ENCODE results near the gene DHRSX.
"Not testable (repeated sequence)": the region's sequence is repeated elsewhere in the genome, so short reads cannot be mapped to it uniquely, and the experiment has no call there.

Gene DHRSX

DNA sequence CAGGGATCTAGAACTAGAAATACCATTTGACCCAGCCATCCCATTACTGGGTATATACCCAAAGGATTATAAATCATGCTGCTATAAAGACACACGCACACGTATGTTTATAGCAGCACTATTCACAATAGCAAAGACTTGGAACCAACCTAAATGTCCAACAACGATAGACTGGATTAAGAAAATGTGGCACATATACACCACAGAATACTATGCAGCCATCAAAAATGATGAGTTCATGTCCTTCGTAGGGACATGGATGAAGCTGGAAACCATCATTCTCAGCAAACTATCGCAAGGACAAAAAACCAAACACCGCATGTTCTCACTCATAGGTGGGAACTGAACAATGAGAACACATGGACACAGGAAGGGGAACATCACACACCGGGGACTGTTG is 81.4 kb downstream of the DHRSX start:
- not testable (repeated sequence) for DNase-seq

DNA sequence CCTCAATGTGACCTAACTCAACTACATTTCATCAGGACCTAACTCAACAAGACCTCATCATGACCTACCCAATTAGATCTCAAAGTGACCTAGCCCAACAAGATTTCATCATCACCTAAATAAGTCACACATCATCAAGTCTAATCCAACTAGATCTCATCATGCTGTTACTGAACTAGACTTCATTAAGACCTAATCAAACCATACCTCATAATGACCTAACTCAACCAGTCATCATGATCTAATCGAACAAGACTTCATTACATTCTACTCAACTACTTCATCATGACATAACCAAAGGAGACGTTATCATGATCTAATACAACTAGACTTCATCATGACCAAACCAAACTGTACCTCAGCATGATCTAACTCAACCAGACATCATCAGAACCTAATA is 82.8 kb downstream of the DHRSX start:
- DNase-seq: no peak

DNA sequence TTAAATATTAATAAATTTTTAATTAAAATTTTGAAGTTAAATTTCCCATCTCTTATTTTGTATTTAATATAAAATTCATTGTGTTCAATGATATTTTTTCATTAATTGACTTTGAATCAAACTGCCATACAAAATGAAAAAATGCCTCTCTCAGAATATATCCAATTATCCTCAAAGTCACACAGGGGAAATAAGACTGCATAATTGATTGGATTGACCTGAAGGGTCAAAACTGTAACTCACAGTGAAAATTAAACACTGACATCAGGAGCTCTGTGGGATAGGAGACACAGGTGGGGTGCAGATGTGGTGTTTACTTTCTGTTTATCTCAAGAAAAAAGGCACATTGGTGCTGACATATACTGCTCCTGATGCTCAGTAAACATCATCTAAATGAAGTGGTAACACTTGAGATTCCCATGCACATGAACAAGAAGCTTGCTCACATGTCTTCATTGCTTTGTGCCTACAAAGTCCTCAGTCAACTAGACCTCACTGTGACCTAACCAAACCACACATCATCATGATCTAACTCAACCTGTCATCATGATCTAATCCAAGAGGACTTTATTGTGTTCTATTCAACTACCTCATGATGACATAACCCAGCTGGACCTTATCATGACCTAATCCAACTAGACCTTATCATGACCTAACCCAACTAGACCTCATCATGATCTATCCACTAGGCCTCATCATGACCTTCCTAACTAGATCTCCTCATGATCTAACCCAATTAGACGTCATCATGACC is 83.7 kb downstream of the DHRSX start:
- DNase-seq: no peak

DNA sequence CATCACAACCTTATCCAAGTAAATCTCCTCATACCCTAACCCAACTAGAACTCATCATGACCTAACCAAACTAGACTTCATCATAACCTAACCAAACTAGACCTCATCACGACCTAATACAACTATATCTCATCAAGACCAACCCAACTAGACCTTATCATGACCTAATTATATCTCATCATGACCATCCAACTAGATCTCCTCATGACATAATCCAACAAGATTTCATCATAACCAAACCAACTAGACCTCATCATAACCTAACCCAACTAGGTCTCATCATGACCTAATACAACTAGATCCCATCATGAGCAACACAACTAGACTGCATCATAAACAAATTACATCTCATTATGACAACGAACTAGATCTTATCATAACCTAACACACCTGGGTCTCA is 86.4 kb downstream of the DHRSX start:
- DNase-seq: no peak

DNA sequence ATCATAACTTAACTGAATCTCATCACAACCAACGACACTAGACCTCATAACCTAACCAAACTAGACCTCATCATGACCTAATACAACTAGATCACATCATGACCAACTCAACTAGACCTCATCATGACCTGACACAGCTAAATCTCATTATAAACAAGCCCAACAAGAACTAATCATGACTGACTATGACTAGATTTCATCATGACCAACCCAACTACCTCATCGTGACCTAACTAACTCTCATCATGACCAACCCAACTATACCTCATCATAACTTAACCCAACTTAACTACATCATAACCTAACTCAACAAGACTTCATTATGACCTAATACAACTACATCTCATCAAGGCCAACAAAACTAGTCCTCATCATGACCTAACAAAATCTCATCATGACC is 86.8 kb downstream of the DHRSX start:
- DNase-seq: no peak

DNA sequence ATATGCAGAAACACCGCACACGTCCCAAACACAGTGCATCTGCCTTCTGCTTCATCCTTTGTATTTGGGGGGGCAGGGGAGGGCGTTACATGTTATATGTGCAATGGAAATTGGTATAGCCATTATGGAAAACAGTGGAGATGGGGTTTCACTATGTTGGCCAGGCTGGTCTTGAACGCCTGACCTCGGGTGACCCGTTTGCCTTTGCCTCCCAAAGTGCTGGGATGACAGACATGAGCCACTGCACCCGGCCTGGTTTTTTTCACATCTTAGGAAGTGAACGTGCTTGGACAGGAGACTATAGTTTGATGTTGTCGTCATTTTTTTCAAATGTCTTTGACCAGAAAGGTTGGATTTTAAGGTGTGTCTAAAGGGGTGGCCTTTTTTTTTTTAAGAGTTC is 88.6 kb downstream of the DHRSX start:
- no peak for DNase-seq

DNA sequence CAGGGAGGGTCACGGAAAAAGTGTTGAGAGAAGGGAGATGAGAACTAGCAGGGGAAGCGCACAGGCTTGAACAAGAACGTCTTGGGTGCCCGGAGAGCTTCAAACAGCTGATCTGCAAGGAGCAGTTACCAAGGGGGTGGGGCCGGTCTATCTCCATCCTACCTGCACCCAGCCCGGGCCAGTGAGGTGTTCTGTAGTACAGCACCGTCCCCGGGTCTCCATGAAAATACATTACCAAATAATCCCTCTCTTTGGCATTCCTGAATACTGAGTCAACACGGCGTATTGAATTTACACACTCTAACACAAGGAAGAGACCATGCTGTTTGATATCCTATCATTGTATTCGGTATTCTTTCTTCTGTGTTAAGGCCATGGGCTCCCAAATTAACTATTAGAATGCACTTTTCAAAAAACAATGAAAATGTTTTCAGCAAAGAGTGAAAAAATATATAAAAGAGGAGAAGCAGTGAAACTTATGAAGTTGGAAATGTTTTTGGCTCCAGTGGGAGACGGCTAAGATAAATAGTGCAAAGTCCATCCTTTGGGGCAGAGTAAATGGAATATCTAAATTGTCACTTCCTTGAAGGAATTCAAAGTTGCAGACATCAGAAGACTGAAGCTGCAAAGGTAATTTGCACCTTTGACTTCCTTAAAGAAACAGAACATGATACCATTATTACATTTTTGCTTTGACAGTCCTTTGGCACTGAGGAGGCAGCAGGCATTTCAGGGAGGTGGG is 90.3 kb downstream of the DHRSX start:
- DNase-seq: no peak

DNA sequence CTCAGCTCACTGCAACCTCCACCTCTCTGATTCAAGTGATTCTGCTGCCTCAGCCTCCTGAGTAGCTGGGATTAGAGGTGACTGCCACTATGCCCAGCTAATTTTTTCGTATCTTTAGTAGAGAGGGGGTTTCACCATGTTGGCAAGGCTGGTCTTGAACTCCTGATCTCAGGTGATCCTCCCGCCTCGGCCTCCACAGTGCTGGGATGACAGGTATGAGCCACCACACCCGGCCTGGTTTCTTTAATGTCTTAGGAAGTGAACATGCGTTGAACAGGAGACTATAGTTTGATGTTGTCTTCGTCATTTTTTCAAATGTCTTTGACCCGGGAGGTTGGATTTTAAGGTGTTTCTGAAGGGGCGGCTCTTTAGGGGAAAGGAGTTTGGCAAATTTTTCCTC is 91.0 kb downstream of the DHRSX start:
- DNase-seq: no peak

DNA sequence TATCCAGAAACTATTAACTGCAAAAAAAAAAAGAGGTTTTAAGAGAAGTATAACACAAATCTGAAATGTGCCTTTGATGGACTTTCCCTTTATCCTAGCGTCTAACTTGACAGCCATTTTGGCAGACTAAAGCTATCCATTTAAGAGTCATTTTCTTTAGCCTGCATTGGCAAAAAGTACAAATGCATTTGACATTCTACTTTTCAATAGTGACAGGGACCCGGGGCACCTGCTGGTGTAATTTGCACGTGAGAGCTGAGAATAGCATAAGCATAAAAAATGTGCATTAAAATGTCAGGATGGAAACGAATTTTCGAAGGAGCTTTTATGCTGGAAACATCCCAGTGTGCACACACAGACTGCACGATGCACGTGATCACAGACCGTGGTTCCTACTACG is 91.9 kb downstream of the DHRSX start:
- no peak for DNase-seq

DNA sequence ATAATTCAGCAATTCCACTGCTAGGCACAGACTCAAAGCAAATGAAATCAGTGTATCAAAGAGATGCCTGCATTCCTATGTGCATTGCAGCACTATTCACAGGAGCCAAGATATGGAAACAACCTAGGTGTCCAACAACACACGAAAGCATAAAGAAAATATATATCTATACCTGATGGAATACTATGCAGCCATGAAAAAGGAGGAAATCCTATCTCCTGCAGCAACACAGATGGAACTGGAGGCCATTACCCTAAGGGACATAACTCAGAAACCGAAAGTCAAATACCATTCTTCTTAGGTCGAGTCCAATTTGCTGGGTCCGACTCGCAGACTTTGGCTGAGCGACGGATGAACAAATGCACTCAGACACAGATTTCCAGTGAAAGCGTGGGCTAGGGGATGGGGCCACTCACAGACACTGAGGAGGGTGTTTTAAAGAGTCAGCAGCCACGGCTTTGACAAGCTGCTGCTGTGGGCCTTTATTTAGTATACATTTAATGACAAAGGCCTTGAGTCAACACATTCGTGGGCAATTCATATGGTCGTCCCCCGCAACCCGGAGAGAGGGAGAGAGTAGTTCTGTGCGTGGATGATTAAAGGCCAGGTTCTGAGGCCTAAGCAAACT is 93.8 kb downstream of the DHRSX start:
- no peak for DNase-seq

DNA sequence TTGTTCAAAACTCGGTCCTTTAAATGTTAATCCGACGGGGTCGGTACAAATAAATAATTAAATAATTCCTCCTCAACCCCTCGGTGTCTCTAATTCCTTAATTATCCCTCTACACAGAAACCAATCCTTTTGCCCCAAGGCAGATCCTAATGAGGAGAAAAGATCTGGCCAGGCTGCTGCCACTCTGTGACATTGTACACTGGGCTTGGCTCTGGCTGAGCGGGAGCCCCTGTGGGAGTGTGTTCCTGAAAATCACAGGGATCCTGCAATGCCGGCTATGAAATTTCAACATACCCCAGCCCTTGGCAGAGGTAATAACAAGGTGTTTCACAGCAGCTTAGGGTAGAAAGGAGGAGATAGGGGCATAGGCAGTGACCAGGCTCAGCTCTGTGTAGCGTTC is 96.0 kb downstream of the DHRSX start:
- DNase-seq: no peak

DNA sequence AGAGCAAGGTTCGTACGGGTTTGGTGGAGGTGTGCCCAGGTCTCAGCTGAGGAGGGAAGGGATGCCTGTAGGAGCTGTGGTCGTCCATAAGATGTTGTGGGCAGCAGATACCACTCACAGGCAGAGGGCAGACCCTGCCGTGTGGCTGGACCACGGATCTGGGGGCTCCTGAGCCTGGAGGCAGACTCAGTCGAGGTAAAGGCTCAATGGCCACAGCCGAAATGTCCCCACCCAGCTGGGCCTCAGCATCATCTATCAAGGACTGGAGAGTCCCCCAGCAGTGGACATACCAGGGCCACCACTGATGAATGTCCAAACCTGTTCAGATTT is 98.5 kb downstream of the DHRSX start:
- DNase-seq: no peak

DNA sequence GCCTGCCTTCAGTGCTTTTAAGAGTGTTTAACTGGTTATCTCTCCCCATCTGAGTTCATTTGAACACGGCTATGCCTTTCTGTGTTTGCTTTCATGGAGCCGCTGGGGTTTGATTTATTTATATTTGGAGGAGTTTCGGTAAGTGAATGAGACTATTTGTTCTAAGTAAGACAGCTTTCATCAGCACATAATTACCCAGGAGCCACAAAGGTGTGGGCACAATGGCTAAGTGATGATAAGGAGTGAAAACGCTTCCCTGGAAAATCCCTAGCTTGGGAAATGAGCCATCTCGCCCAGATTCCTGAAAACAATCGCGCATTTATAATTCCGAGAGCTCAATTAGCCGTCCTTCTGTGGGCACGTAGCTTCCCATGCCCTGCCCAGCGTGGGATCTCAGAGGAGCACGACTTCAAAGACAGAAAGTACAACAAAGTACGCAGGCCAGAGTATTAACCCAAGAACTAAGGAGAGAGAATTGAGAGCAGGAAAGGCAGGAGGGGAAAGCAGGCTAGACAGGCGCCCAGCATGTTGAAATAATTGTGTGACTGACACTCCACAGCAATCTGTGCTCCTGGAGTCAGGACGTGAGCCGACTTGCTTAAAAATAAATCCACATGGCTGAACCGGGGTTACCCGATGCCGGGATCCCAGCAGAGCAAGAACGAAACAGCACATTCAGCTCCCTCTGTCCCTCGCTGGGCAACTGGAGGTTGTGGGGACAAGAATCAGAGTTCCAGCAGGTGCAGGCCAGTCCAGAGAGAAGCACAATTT is 99.0 kb downstream of the DHRSX start:
- DNase-seq: no peak

DNA sequence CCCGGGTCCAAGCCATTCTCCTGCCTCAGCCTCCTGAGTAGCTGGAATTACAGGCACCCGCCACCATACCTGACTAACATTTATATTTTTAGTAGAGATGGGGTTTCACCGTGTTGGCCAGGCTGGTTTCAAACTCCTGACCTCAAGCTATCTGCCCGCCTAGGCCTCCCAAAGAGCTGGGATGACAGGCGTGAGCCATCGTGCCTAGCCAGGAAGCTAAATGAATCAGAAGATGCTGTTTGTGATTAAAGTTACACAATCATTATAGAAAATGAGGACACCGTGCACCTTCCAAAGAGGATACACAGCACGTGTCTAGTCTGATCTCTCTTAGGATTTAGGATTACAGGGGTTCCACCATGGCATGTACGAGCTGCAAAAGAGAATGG is 99.6 kb downstream of the DHRSX start:
- DNase-seq: no peak

DNA sequence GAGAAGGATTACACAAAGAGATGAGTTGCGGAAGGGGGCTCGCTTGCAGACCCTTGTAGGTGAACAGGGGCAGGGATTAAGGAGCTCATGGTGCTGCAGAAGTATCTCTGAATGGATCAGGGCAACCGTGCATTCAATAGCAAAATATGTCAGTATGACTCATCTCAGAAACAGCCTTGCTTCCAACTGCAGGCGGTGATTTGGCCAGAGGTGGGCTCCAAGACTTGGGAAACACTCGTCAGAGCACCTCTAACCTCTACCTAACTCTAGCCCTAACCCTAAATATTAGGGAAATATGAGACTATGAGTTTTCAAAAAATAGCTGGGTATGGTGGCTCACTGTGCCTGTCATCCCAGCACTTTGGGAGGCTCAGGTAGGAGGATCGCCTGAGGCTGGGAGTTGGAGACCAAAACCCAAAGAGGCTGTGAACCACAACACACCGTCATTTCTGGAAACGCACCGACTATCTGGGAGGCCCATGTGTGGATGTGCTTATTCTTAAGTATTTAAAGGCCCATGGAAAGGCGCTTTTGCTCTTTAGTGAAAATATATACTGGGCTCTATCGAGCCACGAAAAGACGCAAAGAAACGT is 102.6 kb downstream of the DHRSX start:
- DNase-seq: no peak

DNA sequence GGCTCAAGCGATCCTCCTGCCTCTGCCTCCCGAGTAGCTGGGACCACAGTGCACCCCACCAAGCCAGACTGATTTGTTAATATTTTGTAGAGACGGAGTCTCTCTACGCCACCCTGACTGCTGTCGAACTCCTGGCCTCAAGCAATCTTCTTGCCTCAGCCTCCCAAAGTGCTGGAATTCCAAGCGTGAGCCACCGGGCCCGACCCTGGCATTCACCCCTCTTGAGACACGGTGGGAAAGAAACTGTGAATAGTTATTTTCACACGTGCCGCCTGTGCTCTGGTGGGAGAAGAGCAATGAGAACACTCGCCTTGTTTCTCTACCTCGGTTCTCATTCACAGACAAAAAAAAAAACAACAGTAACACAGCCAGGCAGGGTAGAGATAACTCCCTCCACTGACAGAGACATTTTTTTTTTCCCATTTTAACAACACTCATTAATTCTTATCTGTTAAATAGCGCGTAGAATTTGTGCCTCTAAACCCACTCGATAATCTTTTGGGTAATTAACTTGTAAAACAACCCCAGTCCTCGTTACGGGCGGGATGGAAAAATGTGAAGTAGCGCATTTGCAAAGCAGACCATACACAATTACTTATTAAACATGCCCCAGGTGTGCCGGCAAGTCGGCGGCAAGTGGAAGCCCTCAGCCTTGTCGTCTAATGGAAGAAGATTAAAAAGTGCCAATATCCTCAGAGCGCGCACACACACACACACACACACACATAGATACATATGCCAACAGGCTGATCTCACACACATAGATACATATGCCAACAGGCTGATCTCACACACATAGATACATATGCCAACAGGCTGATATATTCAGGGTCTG is 103.3 kb downstream of the DHRSX start:
- no peak for DNase-seq

DNA sequence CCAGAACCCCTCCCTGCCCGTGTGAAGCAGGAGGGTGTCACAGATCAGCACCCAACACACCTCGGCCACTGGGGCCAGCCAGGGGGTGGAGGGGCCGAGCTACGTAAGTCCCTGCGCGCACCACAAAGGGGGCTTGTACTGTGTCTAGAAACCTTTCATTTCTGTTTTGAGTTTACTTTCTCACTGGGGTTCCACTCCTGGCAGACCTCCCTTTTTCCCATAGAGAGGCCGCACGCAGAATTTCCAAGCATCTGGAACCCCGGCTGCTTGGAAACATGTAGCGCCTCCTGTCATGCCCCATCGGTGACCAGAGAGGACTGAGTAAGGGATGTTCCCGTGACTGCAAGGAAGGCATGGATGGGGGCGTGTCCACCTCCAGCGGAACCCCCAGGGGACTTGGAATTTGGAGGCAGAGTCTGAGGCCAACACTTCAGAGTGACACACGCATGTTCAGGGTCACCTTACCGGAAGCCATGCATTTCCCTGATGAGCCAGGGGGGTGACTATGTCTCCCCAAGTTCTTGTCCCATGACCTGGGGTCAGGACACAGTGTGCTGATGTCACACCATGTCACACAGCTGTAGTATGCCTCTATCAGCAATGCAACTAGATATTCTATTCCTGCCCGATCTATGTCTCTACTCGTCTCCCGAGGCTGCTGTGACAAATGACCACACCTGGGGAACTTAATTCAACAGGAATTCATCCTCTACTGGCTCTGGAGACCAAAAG is 105.3 kb downstream of the DHRSX start:
- no peak for DNase-seq

DNA sequence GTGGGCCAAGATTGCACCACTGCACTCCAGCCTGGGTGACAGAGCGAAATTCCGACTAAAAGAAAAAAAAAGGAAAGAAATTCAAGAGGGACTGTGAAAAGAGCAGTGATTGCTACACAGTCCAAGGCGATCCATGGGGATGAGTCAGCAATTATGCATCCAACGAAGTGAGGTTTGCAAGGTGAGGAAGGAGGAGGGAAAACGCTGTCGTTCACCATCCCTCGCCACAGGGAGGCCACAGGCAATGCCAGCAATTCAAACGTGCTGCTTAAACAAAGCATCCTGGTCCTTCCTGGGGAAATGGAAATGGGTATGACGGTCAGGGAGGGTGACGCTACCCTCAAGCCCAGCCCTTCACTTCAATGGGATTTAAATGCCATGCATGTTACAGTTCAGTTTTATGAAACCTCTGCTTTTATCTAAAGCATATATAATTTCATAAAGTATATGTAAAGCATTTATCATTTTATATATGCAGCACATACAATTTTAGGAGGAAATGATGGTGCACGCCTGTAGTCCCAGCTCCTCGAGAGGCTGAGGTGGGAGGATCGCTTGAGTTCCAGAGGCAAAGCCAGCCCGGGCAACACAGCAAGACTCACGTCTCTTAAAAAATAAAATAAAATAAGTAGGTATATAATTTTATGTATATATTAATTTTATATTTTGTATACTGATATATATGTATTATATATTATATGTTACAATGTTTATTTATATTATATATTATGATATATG is 108.7 kb downstream of the DHRSX start:
- no peak for DNase-seq

DNA sequence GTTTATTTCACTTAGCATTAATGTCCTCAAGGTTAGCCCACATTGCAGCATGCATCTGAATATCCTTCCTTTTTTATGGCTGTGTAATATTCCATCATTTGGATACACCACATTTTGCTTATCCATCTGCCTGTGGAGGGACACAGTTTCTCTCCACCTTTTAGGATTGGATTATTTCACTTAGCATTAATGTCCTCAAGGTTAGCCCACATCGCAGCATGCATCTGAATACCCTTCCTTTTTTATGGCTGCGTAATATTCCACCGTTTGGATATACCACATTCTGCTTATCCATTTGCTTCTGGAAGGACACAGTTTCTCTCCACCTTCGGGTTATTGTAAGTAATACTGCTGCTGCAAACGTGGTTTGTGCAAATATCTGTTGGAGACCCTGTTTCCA is 110.0 kb downstream of the DHRSX start:
- no peak for DNase-seq

DNA sequence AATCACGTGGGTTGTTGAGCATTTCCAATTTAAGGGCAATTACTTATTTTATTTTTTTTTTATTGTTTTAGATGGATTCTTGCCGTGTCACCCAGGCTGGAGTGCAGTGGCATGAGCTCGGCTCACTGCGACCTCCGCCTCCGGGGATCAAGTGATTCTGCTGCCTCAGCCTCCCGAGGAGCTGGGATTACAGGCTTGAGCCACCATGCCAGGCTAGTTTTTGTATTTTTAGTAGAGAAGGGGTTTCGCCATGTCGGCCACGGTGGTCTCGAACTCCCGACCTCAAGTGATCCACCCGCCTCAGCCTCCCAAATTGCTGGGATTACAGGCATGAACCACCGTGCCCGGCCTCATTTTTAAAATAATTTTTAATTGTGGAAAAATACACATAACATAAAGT is 111.0 kb downstream of the DHRSX start:
- DNase-seq: not testable (repeated sequence)

DNA sequence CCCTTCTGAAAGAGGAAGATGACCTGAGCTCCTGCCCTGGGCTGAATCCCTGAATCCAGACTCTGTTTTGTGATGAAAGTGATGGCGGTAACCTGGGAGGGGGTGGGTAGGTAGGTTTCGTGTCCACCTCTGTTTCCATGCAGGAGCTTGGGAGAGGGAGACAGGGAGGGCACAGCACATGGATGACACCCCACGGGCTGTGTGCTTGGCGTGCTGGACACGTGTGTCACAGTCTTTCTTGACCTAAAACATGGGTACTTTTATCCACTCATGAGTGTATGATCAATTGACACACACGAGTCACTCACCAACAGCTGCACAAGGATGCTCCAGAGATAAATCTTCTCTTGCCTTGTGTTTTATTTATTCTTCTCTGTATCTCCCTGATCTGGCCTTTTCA is 111.5 kb downstream of the DHRSX start:
- no peak for DNase-seq
